ENCODE data around the gene INO80.

GRCh38 chr15:40930430-40931299 is 185.4 kb downstream of the INO80 start:
- TF ChIP-seq POLR2A (IDR thresholded peaks at IDR 0.05) (no peak), EP300 (IDR thresholded peaks at IDR 0.05) (no peak)
- TF ChIP-seq, protein P1, sequence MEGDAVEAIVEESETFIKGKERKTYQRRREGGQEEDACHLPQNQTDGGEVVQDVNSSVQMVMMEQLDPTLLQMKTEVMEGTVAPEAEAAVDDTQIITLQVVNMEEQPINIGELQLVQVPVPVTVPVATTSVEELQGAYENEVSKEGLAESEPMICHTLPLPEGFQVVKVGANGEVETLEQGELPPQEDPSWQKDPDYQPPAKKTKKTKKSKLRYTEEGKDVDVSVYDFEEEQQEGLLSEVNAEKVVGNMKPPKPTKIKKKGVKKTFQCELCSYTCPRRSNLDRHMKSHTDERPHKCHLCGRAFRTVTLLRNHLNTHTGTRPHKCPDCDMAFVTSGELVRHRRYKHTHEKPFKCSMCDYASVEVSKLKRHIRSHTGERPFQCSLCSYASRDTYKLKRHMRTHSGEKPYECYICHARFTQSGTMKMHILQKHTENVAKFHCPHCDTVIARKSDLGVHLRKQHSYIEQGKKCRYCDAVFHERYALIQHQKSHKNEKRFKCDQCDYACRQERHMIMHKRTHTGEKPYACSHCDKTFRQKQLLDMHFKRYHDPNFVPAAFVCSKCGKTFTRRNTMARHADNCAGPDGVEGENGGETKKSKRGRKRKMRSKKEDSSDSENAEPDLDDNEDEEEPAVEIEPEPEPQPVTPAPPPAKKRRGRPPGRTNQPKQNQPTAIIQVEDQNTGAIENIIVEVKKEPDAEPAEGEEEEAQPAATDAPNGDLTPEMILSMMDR (IDR thresholded peaks at IDR 0.05) = peak in 1 of 2 donors; percentile 36
